ENCODE data around the gene CRAMP1.

GRCh38 chr16:1601031-1601430 lies 11.1 kb upstream of the CRAMP1 start:
- TF ChIP-seq CTCF (IDR thresholded peaks at IDR 0.05) (no peak), POLR2AphosphoS5 (IDR thresholded peaks at IDR 0.05) (no peak), POLR2A (IDR thresholded peaks at IDR 0.05) (no peak), EP300 (IDR thresholded peaks at IDR 0.05) (no peak)

Data from gastroesophageal sphincter (tissue), 3 donors.